IMR-90 (cell line): Measurements from ENCODE around the gene SLC44A4. TPM values are rescaled to one million over a fixed set of nuclear protein-coding genes. Genes with fewer than 3 reads are reported as not detected.

ENCODE experiments used
- ATAC-seq: fragments of 200-7000 bp; cut with Tn5 transposase; 2 replicates; pipeline ENCODE4 v1.9.1; 2020; ENCODE audit warnings: low read depth, mild to moderate bottlenecking, moderate library complexity
- BruUV-seq: library from RNA; stranded (reverse); fragments of 400-500 nt; replicated peaks from 2 replicates; lab custom pipeline; 2021; lab: Mats Ljungman, UMichigan
- CTCF ChIA-PET: fragments of 300-600 bp; formaldehyde crosslinking; extraction: SDS; loops from one replicate; lab custom pipeline; 2021; ENCODE audit warnings: antibody characterized with exemption; lab: Yijun Ruan, JAX
- POLR2A ChIA-PET: fragments of 300-600 bp; sonication (Branson Sonifier 250); formaldehyde crosslinking; loops from one replicate; lab custom pipeline; 2022; ENCODE audit warnings: antibody characterized with exemption; ENCODE audit not compliant: unreplicated experiment; lab: Charles Lee
- DNase-seq: peaks from one replicate; pipeline ENCODE4 v3.0.0; 2013
- H2AFZ ChIP-seq: replicated peaks from 2 replicates; pipeline ENCODE3; 2013; ENCODE audit warnings: low read length, mild to moderate bottlenecking; ENCODE audit not compliant: poor library complexity
- H2AK5ac ChIP-seq: 2 replicates; pipeline ENCODE4 v1.6.1; 2013; ENCODE audit warnings: low read depth, low read length, inconsistent platforms
- H2AK9ac ChIP-seq: replicated peaks from 2 replicates; pipeline ENCODE3; 2013; ENCODE audit warnings: mild to moderate bottlenecking, low read depth, low read length, moderate library complexity; ENCODE audit not compliant: poor library complexity
- H2BK120ac ChIP-seq: 2 replicates; pipeline ENCODE4 v1.6.1; 2013; ENCODE audit warnings: low read depth, low read length, inconsistent platforms
- H2BK15ac ChIP-seq: 3 replicates; pipeline ENCODE4 v1.6.1; 2013; ENCODE audit warnings: low read depth, low read length, inconsistent platforms
- H2BK20ac ChIP-seq: 2 replicates; pipeline ENCODE4 v1.6.1; 2013; ENCODE audit warnings: low read depth, mild to moderate bottlenecking, inconsistent platforms, low read length, moderate library complexity
- H2BK5ac ChIP-seq: 2 replicates; pipeline ENCODE4 v1.6.1; 2013; ENCODE audit warnings: mild to moderate bottlenecking, low read depth, low read length, inconsistent platforms; ENCODE audit not compliant: poor library complexity, severe bottlenecking
- H3K14ac ChIP-seq: replicated peaks from 2 replicates; pipeline ENCODE4 v1.6.1; 2013; ENCODE audit warnings: low read depth, low read length, inconsistent platforms
- H3K18ac ChIP-seq: 2 replicates; pipeline ENCODE4 v1.6.1; 2013; ENCODE audit warnings: low read depth, low read length, control low read depth
- H3K23ac ChIP-seq: 2 replicates; pipeline ENCODE4 v1.6.1; 2013; ENCODE audit warnings: low read depth, low read length, inconsistent platforms
- H3K27ac ChIP-seq: 2 replicates; pipeline ENCODE4 v1.5.1; 2013; ENCODE audit warnings: mild to moderate bottlenecking, control low read depth, low read length; ENCODE audit not compliant: insufficient read depth
- H3K27me3 ChIP-seq: 2 replicates; pipeline ENCODE4 v1.6.1; 2013; ENCODE audit warnings: low read length; ENCODE audit not compliant: control insufficient read depth, insufficient read depth
- H3K36me3 ChIP-seq: 2 replicates; pipeline ENCODE4 v1.6.1; 2013; ENCODE audit warnings: low read length, mixed read lengths; ENCODE audit not compliant: control insufficient read depth, insufficient read depth
- H3K4ac ChIP-seq: 2 replicates; pipeline ENCODE4 v1.6.1; 2013; ENCODE audit warnings: low read depth, low read length, inconsistent platforms
- H3K4me1 ChIP-seq: 2 replicates; pipeline ENCODE4 v1.6.1; 2013; ENCODE audit warnings: low read length, mixed read lengths; ENCODE audit not compliant: control insufficient read depth, insufficient read depth
- H3K4me2 ChIP-seq: 2 replicates; pipeline ENCODE4 v1.6.1; 2013; ENCODE audit warnings: low read depth, mild to moderate bottlenecking, control low read depth, low read length, moderate library complexity
- H3K4me3 ChIP-seq: 2 replicates; pipeline ENCODE4 v1.5.1; 2013; ENCODE audit warnings: low read depth, mild to moderate bottlenecking, control low read depth, low read length, moderate library complexity; ENCODE audit not compliant: insufficient read depth
- H3K56ac ChIP-seq: 2 replicates; pipeline ENCODE4 v1.6.1; 2013; ENCODE audit warnings: low read length, inconsistent platforms; ENCODE audit not compliant: insufficient read depth; ENCODE audit errors: extremely low read depth
- H3K79me1 ChIP-seq, 2 experiments: 2 replicates each; pipeline ENCODE4 v1.6.1; 2013; ENCODE audit warnings: low read length in 2 of 2, inconsistent platforms in 1 of 2, low read depth in 1 of 2
- H3K9ac ChIP-seq: 2 replicates; pipeline ENCODE4 v1.6.1; 2013; ENCODE audit warnings: low read depth, low read length, control low read depth
- H3K9me1 ChIP-seq: 2 replicates; pipeline ENCODE4 v1.6.1; 2013; ENCODE audit warnings: low read length, inconsistent platforms; ENCODE audit not compliant: insufficient read depth
- H3K9me3 ChIP-seq: 2 replicates; pipeline ENCODE4 v1.6.1; 2013; ENCODE audit warnings: low read length; ENCODE audit not compliant: control insufficient read depth, insufficient read depth
- H4K20me1 ChIP-seq: 2 replicates; pipeline ENCODE4 v1.6.1; 2013; ENCODE audit warnings: low read length, inconsistent platforms; ENCODE audit not compliant: insufficient read depth
- H4K5ac ChIP-seq: 2 replicates; pipeline ENCODE4 v1.6.1; 2013; ENCODE audit warnings: mild to moderate bottlenecking, low read depth, low read length, control low read depth
- H4K8ac ChIP-seq, 2 experiments: 2 replicates each; pipeline ENCODE4 v1.6.1; 2013; ENCODE audit warnings: low read depth in 2 of 2, low read length in 2 of 2, control low read depth in 1 of 2, inconsistent platforms in 1 of 2
- H4K91ac ChIP-seq: 2 replicates; pipeline ENCODE4 v1.6.1; 2013; ENCODE audit warnings: low read depth, low read length, inconsistent platforms; ENCODE audit not compliant: insufficient read depth
- BHLHE40 ChIP-seq: fragments of 150-350 bp; IDR thresholded peaks from 2 replicates; pipeline ENCODE4 v1.6.1; 2016; ENCODE audit warnings: mild to moderate bottlenecking, low read depth, low read length
- FOS ChIP-seq: fragments of 150-350 bp; IDR thresholded peaks from 2 replicates; pipeline ENCODE4 v1.6.1; 2016; ENCODE audit warnings: low read depth, low read length
- MAZ ChIP-seq: IDR thresholded peaks from 2 replicates; pipeline ENCODE4 v1.6.1; 2012; ENCODE audit warnings: low read depth, mild to moderate bottlenecking, low read length, improper control_type of control experiment, moderate library complexity, borderline replicate concordance
- MXI1 ChIP-seq: IDR thresholded peaks from 2 replicates; pipeline ENCODE4 v1.6.1; 2012; ENCODE audit warnings: low read depth, mild to moderate bottlenecking, low read length, moderate library complexity, borderline replicate concordance
- NFE2L2 ChIP-seq: fragments of 150-350 bp; IDR thresholded peaks from 2 replicates; pipeline ENCODE4 v1.6.1; 2016; ENCODE audit warnings: low read depth, mild to moderate bottlenecking, low read length
- POLR2A ChIP-seq: IDR thresholded peaks from 2 replicates; pipeline ENCODE4 v1.6.1; 2012; ENCODE audit warnings: mild to moderate bottlenecking, low read depth, low read length
- RCOR1 ChIP-seq: IDR thresholded peaks from 2 replicates; pipeline ENCODE4 v1.6.1; 2012; ENCODE audit warnings: mild to moderate bottlenecking, low read length, improper control_type of control experiment; ENCODE audit not compliant: insufficient replicate concordance
- RFX5 ChIP-seq: IDR thresholded peaks from 2 replicates; pipeline ENCODE4 v1.8.0; 2012; ENCODE audit warnings: low read depth, mild to moderate bottlenecking, low read length, moderate library complexity
- SMC3 ChIP-seq: fragments of 150-350 bp; IDR thresholded peaks from 2 replicates; pipeline ENCODE4 v1.6.1; 2016; ENCODE audit warnings: low read depth, mild to moderate bottlenecking, antibody characterized with exemption, low read length, moderate library complexity
- WGBS, 2 experiments: methylation state at CpG; one replicate each; pipeline versions ENCODE4 v1.1.5 to v1.1.7; 2013; ENCODE audit warnings: missing lambda C conversion rate in 2 of 2; ENCODE audit not compliant: insufficient read length in 1 of 2; ENCODE audit errors: extremely low coverage in 2 of 2; 5-methylcytosine and 5-hydroxymethylcytosine counted together
- dilution Hi-C: fragments of 300-500 bp; cut with HindIII; formaldehyde crosslinking; loops from one replicate; pipeline ENCODE4 v1.14.3; 2018; ENCODE audit warnings: low sequenced_read_pairs; ENCODE audit not compliant: unreplicated experiment
- in situ Hi-C: fragments of 300-500 bp; cut with MboI; formaldehyde crosslinking; loops from 3 replicates; pipeline ENCODE4 v1.14.3; 2019; ENCODE audit warnings: low sequenced_read_pairs, inconsistent platforms, mixed read lengths
- intact Hi-C: fragments of 100-400 bp; cut with micrococcal nuclease; formaldehyde crosslinking; loops from 2 replicates; pipeline ENCODE4 v1.10.0; 2022
- polyA plus RNA-seq, 3 experiments: library from polyadenylated mRNA; depleted of rRNA; stranded (reverse); fragments of >200 nt; gene quantifications; 2 replicates each; pipeline ENCODE4 v1.2.3, GENCODE V29; 2012; ENCODE audit warnings: low replicate concordance in 1 of 3
- total RNA-seq: library from RNA; depleted of rRNA; stranded (reverse); fragments of >200 nt; gene quantifications from 2 replicates; pipeline ENCODE4 v1.2.3, GENCODE V29; 2012
- TF ChIP-seq, protein P1 (sequence below): fragments of 150-350 bp; IDR thresholded peaks from 2 replicates; pipeline ENCODE4 v1.6.1; 2017; ENCODE audit warnings: mild to moderate bottlenecking, antibody characterized with exemption, low read length, low read depth
- TF ChIP-seq, protein P2 (sequence below): fragments of 150-350 bp; IDR thresholded peaks from 2 replicates; pipeline ENCODE4 v1.6.1; 2016; ENCODE audit warnings: low read depth, mild to moderate bottlenecking, low read length, moderate library complexity, borderline replicate concordance
- TF ChIP-seq, protein P3 (sequence below): conservative IDR thresholded peaks from 2 replicates; pipeline ENCODE4 v1.5.1; 2012; ENCODE audit warnings: mild to moderate bottlenecking, low read depth, low read length, improper control_type of control experiment

The SLC44A4 gene
- total and polyA plus RNA-seq, 2 of the 4 experiments (the other 2 are of a cell fraction): 0.14 to 0.36 TPM

DNA sequence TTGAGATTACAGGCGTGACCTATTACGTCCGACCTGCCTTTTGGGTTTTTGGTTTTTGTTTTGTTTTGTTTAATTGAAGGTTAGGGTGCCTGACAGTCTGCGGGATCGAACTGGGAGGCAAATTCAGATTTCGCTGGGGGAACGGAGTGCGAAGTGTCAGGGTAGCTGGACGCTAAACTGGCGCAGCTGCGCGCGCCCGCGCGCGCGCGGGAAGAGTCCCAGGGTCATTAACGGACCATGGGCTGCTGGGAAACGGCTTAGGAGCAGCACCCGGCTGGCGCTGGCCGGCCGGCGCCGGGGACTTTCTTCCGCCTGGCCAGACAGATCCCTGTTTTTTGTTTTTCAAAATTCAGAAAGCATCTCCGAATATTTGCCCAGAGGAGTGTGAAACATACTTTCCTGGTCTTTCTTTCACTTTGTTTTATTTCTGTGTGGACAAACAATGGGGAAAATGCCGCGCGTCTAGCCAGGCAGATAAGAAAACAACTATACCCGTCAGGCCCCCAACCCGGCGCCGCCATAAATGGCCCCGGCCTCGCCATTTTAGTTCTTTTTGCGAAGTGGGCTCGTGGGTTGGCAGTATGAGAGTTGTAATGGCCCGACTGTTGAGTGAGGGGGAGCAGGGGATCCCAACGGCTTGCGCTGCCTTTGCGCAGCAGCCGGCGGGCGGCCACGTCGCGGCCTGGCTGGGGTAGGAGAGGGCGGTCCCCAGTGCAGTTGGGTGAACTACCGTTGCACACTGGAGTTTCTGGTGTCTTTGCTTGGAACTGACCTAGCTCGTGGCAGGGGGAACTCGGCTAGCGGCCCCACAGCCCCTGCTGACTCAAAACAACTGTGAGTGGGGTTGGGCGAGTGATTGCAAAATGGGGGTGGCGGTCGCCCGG, 44.2 kb downstream of the SLC44A4 start:
- H4K91ac ChIP-seq: peak overlapping the region; percentile 90
- H2AK5ac ChIP-seq: peak overlapping the region; percentile 96
- dilution Hi-C loops: no loop called here
- peaks cover 45% of the 10 kb centered on the region for H4K20me1 ChIP-seq
- peak overlapping the region; percentile 92 to 99 for H4K8ac ChIP-seq
- H3K18ac ChIP-seq: peak overlapping the region; percentile 93
- peaks cover 13% of the 10 kb centered on the region for H3K4me1 ChIP-seq
- peak overlapping the region; percentile 99 for H2AK9ac ChIP-seq
- POLR2A ChIA-PET: interaction anchor here (0.6 kb wide), 1 partner anchor 11 kb away, joined by 4 read pairs; no protein-coding TSS in a partner anchor
- BruUV-seq: no TSS peak
- H3K4ac ChIP-seq: peak overlapping the region; percentile 97
- H3K14ac ChIP-seq: peak overlapping the region; percentile 99
- in situ Hi-C loops: loop anchor here (10.0 kb wide), 2 partner anchors 150 to 290 kb away; partner anchors contain the start of genes ATP6V1G2, DDX39B, LY6G5C and NFKBIL1
- peak overlapping the region; percentile 98 for H3K9ac ChIP-seq
- peak overlapping the region; percentile 36; the same call in 1 of the 3 replicates for H2BK15ac ChIP-seq
- H2BK20ac ChIP-seq: peak overlapping the region; percentile 57; the same call in 1 of the 2 replicates
- H3K79me1 ChIP-seq: peaks cover 28 to 55% of the 10 kb centered on the region in 2 experiments; a peak in 3 of 4 replicates
- H3K23ac ChIP-seq: peak overlapping the region; percentile 97
- H3K9me3 ChIP-seq: no peaks in the 10 kb centered on the region
- H3K36me3 ChIP-seq: peaks cover 30% of the 10 kb centered on the region
- H3K27me3 ChIP-seq: no peaks in the 10 kb centered on the region
- H4K5ac ChIP-seq: peak overlapping the region; percentile 71
- peak overlapping the region; percentile 92 for H2BK120ac ChIP-seq
- peak overlapping the region; percentile 99 for H3K56ac ChIP-seq
- H3K4me2 ChIP-seq: peak overlapping the region; percentile 94
- peak overlapping the region; percentile 97 for H2BK5ac ChIP-seq
- peak; percentile 80 for ATAC-seq
- CTCF ChIA-PET: no interaction called here
- peak overlapping the region; percentile 94 for H3K27ac ChIP-seq
- peaks cover 7% of the 10 kb centered on the region; the same call in 1 of the 2 replicates for H3K9me1 ChIP-seq
- peak; percentile 84 for DNase-seq
- 2% methylated on average over 32 of the region's 59 CpGs; no CpG with 5 or more reads in 1 of the 2 experiments for WGBS, 2 experiments
- H3K4me3 ChIP-seq: peak overlapping the region; percentile 93
- peak overlapping the region; percentile 98 for H2AFZ ChIP-seq
- intact Hi-C loops: loop anchor here (1.0 to 5.0 kb wide), 4 partner anchors 28 to 172 kb away; partner anchors contain the start of genes ABHD16A, C6orf47, GPANK1 and NEU1
- TF ChIP-seq, protein P1, sequence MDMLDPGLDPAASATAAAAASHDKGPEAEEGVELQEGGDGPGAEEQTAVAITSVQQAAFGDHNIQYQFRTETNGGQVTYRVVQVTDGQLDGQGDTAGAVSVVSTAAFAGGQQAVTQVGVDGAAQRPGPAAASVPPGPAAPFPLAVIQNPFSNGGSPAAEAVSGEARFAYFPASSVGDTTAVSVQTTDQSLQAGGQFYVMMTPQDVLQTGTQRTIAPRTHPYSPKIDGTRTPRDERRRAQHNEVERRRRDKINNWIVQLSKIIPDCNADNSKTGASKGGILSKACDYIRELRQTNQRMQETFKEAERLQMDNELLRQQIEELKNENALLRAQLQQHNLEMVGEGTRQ: no peak
- TF ChIP-seq, protein P2, sequence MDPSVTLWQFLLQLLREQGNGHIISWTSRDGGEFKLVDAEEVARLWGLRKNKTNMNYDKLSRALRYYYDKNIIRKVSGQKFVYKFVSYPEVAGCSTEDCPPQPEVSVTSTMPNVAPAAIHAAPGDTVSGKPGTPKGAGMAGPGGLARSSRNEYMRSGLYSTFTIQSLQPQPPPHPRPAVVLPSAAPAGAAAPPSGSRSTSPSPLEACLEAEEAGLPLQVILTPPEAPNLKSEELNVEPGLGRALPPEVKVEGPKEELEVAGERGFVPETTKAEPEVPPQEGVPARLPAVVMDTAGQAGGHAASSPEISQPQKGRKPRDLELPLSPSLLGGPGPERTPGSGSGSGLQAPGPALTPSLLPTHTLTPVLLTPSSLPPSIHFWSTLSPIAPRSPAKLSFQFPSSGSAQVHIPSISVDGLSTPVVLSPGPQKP: no peak
- no peak for TF ChIP-seq SMC3
- TF ChIP-seq FOS: no peak
- no peak for TF ChIP-seq RFX5
- peak; percentile 99 for TF ChIP-seq POLR2A
- TF ChIP-seq, protein P3, sequence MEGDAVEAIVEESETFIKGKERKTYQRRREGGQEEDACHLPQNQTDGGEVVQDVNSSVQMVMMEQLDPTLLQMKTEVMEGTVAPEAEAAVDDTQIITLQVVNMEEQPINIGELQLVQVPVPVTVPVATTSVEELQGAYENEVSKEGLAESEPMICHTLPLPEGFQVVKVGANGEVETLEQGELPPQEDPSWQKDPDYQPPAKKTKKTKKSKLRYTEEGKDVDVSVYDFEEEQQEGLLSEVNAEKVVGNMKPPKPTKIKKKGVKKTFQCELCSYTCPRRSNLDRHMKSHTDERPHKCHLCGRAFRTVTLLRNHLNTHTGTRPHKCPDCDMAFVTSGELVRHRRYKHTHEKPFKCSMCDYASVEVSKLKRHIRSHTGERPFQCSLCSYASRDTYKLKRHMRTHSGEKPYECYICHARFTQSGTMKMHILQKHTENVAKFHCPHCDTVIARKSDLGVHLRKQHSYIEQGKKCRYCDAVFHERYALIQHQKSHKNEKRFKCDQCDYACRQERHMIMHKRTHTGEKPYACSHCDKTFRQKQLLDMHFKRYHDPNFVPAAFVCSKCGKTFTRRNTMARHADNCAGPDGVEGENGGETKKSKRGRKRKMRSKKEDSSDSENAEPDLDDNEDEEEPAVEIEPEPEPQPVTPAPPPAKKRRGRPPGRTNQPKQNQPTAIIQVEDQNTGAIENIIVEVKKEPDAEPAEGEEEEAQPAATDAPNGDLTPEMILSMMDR: no peak
- no peak for TF ChIP-seq BHLHE40
- peak; percentile 26; the same call in 1 of the 2 replicates for TF ChIP-seq MXI1
- TF ChIP-seq RCOR1: no peak
- no peak for TF ChIP-seq NFE2L2
- peak; percentile 30; the same call in 1 of the 2 replicates for TF ChIP-seq MAZ
